Measurements from ENCODE around the gene RPS3.
"Not testable (repeated sequence)": the region's sequence is repeated elsewhere in the genome, so short reads cannot be mapped to it uniquely, and the experiment has no call there.

Gene RPS3

GRCh38 chr11:75380245-75380644 lies 19.1 kb upstream of the RPS3 start:
- no peak for DNase-seq (ENCODE audit: low read depth)

GRCh38 chr11:75380716-75381420 lies 18.4 kb upstream of the RPS3 start:
- DNase-seq (ENCODE audit: low read depth) = no peak

- no peak for DNase-seq (ENCODE audit: low read depth)
Measured at GRCh38 chr11:75383246-75383645, 16.1 kb upstream of the RPS3 start.

- DNase-seq (ENCODE audit: low read depth) = peak; percentile 56
Measured at GRCh38 chr11:75384438-75385080, 14.8 kb upstream of the RPS3 start.

- DNase-seq (ENCODE audit: low read depth) = no peak
Measured at GRCh38 chr11:75386942-75387630, 12.2 kb upstream of the RPS3 start.

GRCh38 chr11:75387736-75388294 lies 11.5 kb upstream of the RPS3 start:
- no peak for DNase-seq (ENCODE audit: low read depth)

GRCh38 chr11:75388386-75389275 lies 10.7 kb upstream of the RPS3 start:
- peak; percentile 41 for DNase-seq (ENCODE audit: low read depth)

GRCh38 chr11:75389276-75389605 lies 10.1 kb upstream of the RPS3 start:
- DNase-seq (ENCODE audit: low read depth) = no peak

- no peak for DNase-seq (ENCODE audit: low read depth)
Measured at GRCh38 chr11:75389925-75390324, 9.4 kb upstream of the RPS3 start.

GRCh38 chr11:75394085-75394840 lies 5.1 kb upstream of the RPS3 start:
- DNase-seq (ENCODE audit: low read depth) = no peak

GRCh38 chr11:75398906-75399305 lies 412 bp upstream of the RPS3 start:
- no peak for DNase-seq (ENCODE audit: low read depth)

GRCh38 chr11:75400146-75400865 lies 988 bp downstream of the RPS3 start:
- no peak for DNase-seq (ENCODE audit: low read depth)

GRCh38 chr11:75402002-75402773 lies 2.9 kb downstream of the RPS3 start:
- no peak for DNase-seq (ENCODE audit: low read depth)

GRCh38 chr11:75403037-75403436 lies 3.7 kb downstream of the RPS3 start:
- DNase-seq (ENCODE audit: low read depth) = no peak

GRCh38 chr11:75403983-75404658 lies 4.8 kb downstream of the RPS3 start:
- no peak for DNase-seq (ENCODE audit: low read depth)

GRCh38 chr11:75406338-75406777 lies 7.0 kb downstream of the RPS3 start:
- no peak for DNase-seq (ENCODE audit: low read depth)

GRCh38 chr11:75408957-75409219 lies 9.6 kb downstream of the RPS3 start:
- no peak for DNase-seq (ENCODE audit: low read depth)

GRCh38 chr11:75409971-75410370 lies 10.7 kb downstream of the RPS3 start:
- not testable (repeated sequence) for DNase-seq (ENCODE audit: low read depth)

- not testable (repeated sequence) for DNase-seq (ENCODE audit: low read depth)
Measured at GRCh38 chr11:75413146-75413545, 13.8 kb downstream of the RPS3 start.

Measured in stimulated activated CD8-positive, alpha-beta memory T cell treated with anti-CD3 and anti-CD28 coated beads, Interleukin-4, amount 100 ng/mL, for 24 hours (primary cell).